ENCODE measurements around the gene TUBA1C.

Gene TUBA1C

GRCh38 chr12:49263400-49263763 is 1.5 kb upstream of the TUBA1C start (continued):
- TF ChIP-seq ZNF473 (tag by site-specific recombination; IDR thresholded peaks at IDR 0.05) (no peak), ZBTB21 (tag by site-specific recombination; IDR thresholded peaks at IDR 0.05) (no peak), SALL2 (tag by site-specific recombination; IDR thresholded peaks at IDR 0.05; ENCODE audit: borderline replicate concordance) (no peak), ZNF561 (tag by site-specific recombination; IDR thresholded peaks at IDR 0.05; ENCODE audit: borderline replicate concordance) (no peak), ZNF404 (tag by site-specific recombination; IDR thresholded peaks at IDR 0.05) (no peak), ZNF148 (tag by site-specific recombination; IDR thresholded peaks at IDR 0.05; ENCODE audit: borderline replicate concordance) (no peak)
- TF ChIP-seq, protein P1, sequence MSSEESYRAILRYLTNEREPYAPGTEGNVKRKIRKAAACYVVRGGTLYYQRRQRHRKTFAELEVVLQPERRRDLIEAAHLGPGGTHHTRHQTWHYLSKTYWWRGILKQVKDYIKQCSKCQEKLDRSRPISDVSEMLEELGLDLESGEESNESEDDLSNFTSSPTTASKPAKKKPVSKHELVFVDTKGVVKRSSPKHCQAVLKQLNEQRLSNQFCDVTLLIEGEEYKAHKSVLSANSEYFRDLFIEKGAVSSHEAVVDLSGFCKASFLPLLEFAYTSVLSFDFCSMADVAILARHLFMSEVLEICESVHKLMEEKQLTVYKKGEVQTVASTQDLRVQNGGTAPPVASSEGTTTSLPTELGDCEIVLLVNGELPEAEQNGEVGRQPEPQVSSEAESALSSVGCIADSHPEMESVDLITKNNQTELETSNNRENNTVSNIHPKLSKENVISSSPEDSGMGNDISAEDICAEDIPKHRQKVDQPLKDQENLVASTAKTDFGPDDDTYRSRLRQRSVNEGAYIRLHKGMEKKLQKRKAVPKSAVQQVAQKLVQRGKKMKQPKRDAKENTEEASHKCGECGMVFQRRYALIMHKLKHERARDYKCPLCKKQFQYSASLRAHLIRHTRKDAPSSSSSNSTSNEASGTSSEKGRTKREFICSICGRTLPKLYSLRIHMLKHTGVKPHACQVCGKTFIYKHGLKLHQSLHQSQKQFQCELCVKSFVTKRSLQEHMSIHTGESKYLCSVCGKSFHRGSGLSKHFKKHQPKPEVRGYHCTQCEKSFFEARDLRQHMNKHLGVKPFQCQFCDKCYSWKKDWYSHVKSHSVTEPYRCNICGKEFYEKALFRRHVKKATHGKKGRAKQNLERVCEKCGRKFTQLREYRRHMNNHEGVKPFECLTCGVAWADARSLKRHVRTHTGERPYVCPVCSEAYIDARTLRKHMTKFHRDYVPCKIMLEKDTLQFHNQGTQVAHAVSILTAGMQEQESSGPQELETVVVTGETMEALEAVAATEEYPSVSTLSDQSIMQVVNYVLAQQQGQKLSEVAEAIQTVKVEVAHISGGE (tag by site-specific recombination; conservative IDR thresholded peaks at IDR 0.05; ENCODE audit: low read depth), result no peak

DNA sequence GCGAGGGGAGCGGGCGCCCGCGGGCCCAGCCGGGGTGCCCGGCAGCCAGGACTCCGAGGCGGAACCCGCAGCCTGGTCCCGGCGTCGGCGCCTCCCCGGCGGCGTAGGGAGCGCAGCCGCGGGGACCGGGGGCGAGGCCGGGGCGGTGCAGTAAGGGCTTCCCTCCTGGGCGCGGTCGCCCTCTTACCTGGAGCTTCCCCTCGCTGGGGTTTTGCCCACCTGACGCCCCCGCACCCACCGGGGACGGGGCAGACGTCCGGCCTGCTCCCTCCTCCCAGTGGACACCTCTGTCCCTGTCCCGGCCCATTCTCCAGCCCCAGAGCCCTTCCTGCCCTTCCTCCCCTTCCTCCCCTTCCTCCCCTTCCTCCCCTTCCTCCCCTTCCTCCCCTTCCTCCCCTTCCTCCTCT is 413 bp upstream of the TUBA1C start:
- H3K27ac ChIP-seq (ENCODE audit: extremely low read depth, low read depth, low read length), result peak overlapping the region; percentile 84
- peak overlapping the region; percentile 94 for H3K4me3 ChIP-seq (ENCODE audit: low read depth, low read length)
- H3K9me3 ChIP-seq (ENCODE audit: control insufficient read depth, insufficient read depth, low read depth, low read length), result no peaks in the 10 kb centered on the region
- H3K36me3 ChIP-seq (ENCODE audit: control insufficient read depth in 2 of 2, insufficient read depth in 1 of 2, low read length in 2 of 2), result peaks cover 10 to 26% of the 10 kb centered on the region in 2 experiments; a peak in 2 of 3 replicates
- H3K4me1 ChIP-seq (ENCODE audit: control insufficient read depth, insufficient read depth, low read length), result peaks cover 5% of the 10 kb centered on the region
- ChIA-PET CTCF (interaction anchor here (0.5 to 3.9 kb wide), 9 partner anchors 23 to 170 kb away, joined by 3 to 17 read pairs (median 6); partner anchors contain the start of genes DHH and PRPH), POLR2A (interaction anchor here (0.7 to 4.0 kb wide), 11 partner anchors 10 to 477 kb away, joined by 3 to 33 read pairs (median 4); partner anchors contain the start of genes TMBIM6, TROAP and TUBA1B)
- TF ChIP-seq ZNF830 (tag by site-specific recombination; IDR thresholded peaks at IDR 0.05; ENCODE audit: low read depth) (no peak), OSR2 (tag by site-specific recombination; IDR thresholded peaks at IDR 0.05) (peak; percentile 52; the same call in 1 of the 2 replicates), ZNF18 (tag by site-specific recombination; IDR thresholded peaks at IDR 0.05) (no peak), ZNF521 (tag by site-specific recombination; IDR thresholded peaks at IDR 0.05) (no peak), ZNF658 (tag by site-specific recombination; IDR thresholded peaks at IDR 0.05) (no peak), ZNF266 (tag by site-specific recombination; IDR thresholded peaks at IDR 0.05; ENCODE audit: low read depth) (no peak), ZNF16 (tag by site-specific recombination; IDR thresholded peaks at IDR 0.05; ENCODE audit: low read depth) (no peak), ZNF692 (tag by site-specific recombination; IDR thresholded peaks at IDR 0.05) (no peak), ZFP3 (tag by site-specific recombination; IDR thresholded peaks at IDR 0.05; ENCODE audit: low read depth) (no peak), ZBTB8A (tag by site-specific recombination; IDR thresholded peaks at IDR 0.05) (peak; percentile 92)
- TF ChIP-seq, protein P2, sequence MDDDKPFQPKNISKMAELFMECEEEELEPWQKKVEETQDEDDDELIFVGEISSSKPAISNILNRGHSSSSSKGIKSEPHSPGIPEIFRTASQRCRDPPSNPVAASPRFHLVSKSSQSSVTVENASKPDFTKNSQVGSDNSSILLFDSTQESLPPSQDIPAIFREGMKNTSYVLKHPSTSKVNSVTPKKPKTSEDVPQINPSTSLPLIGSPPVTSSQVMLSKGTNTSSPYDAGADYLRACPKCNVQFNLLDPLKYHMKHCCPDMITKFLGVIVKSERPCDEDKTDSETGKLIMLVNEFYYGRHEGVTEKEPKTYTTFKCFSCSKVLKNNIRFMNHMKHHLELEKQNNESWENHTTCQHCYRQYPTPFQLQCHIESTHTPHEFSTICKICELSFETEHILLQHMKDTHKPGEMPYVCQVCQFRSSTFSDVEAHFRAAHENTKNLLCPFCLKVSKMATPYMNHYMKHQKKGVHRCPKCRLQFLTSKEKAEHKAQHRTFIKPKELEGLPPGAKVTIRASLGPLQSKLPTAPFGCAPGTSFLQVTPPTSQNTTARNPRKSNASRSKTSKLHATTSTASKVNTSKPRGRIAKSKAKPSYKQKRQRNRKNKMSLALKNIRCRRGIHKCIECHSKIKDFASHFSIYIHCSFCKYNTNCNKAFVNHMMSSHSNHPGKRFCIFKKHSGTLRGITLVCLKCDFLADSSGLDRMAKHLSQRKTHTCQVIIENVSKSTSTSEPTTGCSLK (tag by site-specific recombination; IDR thresholded peaks at IDR 0.05), result no peak
- TF ChIP-seq, protein P3, sequence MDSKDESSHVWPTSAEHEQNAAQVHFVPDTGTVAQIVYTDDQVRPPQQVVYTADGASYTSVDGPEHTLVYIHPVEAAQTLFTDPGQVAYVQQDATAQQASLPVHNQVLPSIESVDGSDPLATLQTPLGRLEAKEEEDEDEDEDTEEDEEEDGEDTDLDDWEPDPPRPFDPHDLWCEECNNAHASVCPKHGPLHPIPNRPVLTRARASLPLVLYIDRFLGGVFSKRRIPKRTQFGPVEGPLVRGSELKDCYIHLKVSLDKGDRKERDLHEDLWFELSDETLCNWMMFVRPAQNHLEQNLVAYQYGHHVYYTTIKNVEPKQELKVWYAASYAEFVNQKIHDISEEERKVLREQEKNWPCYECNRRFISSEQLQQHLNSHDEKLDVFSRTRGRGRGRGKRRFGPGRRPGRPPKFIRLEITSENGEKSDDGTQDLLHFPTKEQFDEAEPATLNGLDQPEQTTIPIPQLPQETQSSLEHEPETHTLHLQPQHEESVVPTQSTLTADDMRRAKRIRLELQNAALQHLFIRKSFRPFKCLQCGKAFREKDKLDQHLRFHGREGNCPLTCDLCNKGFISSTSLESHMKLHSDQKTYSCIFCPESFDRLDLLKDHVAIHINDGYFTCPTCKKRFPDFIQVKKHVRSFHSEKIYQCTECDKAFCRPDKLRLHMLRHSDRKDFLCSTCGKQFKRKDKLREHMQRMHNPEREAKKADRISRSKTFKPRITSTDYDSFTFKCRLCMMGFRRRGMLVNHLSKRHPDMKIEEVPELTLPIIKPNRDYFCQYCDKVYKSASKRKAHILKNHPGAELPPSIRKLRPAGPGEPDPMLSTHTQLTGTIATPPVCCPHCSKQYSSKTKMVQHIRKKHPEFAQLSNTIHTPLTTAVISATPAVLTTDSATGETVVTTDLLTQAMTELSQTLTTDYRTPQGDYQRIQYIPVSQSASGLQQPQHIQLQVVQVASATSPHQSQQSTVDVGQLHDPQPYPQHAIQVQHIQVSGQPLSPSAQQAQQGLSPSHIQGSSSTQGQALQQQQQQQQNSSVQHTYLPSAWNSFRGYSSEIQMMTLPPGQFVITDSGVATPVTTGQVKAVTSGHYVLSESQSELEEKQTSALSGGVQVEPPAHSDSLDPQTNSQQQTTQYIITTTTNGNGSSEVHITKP (tag by site-specific recombination; IDR thresholded peaks at IDR 0.05), result peak; percentile 65; the same call in 1 of the 2 replicates
